Suprapubic skin (tissue), 4 donors: ENCODE data around the gene CADPS2.

Experiments
- CTCF ChIP-seq, 2 donors: fragments of 200-600 bp in 1 of 2; fragments of 450-650 bp in 1 of 2; sonication (generic) in 1 of 2; IDR thresholded peaks; one replicate each; pipeline ENCODE4 v1.5.1; 2016 to 2019; ENCODE audit warnings: antibody characterized with exemption in 2 of 2, mild to moderate bottlenecking in 1 of 2, moderate library complexity in 1 of 2
- EP300 ChIP-seq: sonication (generic); formaldehyde crosslinking; IDR thresholded peaks from one replicate; pipeline ENCODE4 v1.6.1; 2017; ENCODE audit warnings: antibody characterized with exemption
- POLR2A ChIP-seq, 2 donors: fragments of 450-650 bp; IDR thresholded peaks; one replicate each; pipeline ENCODE4 v1.6.1; 2017; ENCODE audit warnings: antibody characterized with exemption in 2 of 2, mild to moderate bottlenecking in 2 of 2, moderate library complexity in 2 of 2
- POLR2AphosphoS5 ChIP-seq, 3 donors: sonication (generic); formaldehyde crosslinking; IDR thresholded peaks; one replicate each; pipeline ENCODE4 v1.6.1; 2017; ENCODE audit warnings: antibody characterized with exemption in 3 of 3

GRCh38 chr7:122488241-122488640 lies 398.0 kb downstream of the CADPS2 start:
- no peak for TF ChIP-seq POLR2A (IDR thresholded peaks at IDR 0.05)
- TF ChIP-seq CTCF (IDR thresholded peaks at IDR 0.05), result no peak
- no peak for TF ChIP-seq EP300
- TF ChIP-seq POLR2AphosphoS5 (IDR thresholded peaks at IDR 0.05), result no peak
